ENCODE data around the gene FOSB. TPM values are rescaled to one million over a fixed set of nuclear protein-coding genes. Genes with fewer than 3 reads are reported as not detected.
A peak's percentile ranks its signal among the peaks of the same experiment; 100 is the strongest.

Gene FOSB
- total and polyA plus RNA-seq, 9 of the 15 experiments (the other 6 are each of a cell fraction or from before 2014, with no cell fraction given), result 0.11 to 2.7 (median 0.73) TPM

- TF ChIP-seq, protein P1, sequence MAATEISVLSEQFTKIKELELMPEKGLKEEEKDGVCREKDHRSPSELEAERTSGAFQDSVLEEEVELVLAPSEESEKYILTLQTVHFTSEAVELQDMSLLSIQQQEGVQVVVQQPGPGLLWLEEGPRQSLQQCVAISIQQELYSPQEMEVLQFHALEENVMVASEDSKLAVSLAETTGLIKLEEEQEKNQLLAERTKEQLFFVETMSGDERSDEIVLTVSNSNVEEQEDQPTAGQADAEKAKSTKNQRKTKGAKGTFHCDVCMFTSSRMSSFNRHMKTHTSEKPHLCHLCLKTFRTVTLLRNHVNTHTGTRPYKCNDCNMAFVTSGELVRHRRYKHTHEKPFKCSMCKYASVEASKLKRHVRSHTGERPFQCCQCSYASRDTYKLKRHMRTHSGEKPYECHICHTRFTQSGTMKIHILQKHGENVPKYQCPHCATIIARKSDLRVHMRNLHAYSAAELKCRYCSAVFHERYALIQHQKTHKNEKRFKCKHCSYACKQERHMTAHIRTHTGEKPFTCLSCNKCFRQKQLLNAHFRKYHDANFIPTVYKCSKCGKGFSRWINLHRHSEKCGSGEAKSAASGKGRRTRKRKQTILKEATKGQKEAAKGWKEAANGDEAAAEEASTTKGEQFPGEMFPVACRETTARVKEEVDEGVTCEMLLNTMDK (IDR thresholded peaks at IDR 0.05; ENCODE audit: borderline replicate concordance, insufficient read depth, low read depth, low read length, poor library complexity, severe bottlenecking), result no peak
- TF ChIP-seq, protein P2, sequence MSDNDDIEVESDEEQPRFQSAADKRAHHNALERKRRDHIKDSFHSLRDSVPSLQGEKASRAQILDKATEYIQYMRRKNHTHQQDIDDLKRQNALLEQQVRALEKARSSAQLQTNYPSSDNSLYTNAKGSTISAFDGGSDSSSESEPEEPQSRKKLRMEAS (CRISPR knock-in tag; IDR thresholded peaks at IDR 0.05), result no peak
- TF ChIP-seq USF1 (CRISPR knock-in tag; IDR thresholded peaks at IDR 0.05), result no peak
- no peak for TF ChIP-seq POLR3A (IDR thresholded peaks at IDR 0.05; ENCODE audit: borderline replicate concordance, extremely low read depth, insufficient read depth, insufficient read length)
- TF ChIP-seq ARID2 (IDR thresholded peaks at IDR 0.05), result no peak
- TF ChIP-seq, protein P3, sequence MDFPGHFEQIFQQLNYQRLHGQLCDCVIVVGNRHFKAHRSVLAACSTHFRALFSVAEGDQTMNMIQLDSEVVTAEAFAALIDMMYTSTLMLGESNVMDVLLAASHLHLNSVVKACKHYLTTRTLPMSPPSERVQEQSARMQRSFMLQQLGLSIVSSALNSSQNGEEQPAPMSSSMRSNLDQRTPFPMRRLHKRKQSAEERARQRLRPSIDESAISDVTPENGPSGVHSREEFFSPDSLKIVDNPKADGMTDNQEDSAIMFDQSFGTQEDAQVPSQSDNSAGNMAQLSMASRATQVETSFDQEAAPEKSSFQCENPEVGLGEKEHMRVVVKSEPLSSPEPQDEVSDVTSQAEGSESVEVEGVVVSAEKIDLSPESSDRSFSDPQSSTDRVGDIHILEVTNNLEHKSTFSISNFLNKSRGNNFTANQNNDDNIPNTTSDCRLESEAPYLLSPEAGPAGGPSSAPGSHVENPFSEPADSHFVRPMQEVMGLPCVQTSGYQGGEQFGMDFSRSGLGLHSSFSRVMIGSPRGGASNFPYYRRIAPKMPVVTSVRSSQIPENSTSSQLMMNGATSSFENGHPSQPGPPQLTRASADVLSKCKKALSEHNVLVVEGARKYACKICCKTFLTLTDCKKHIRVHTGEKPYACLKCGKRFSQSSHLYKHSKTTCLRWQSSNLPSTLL (IDR thresholded peaks at IDR 0.05), result no peak
- TF ChIP-seq HMGXB4 (CRISPR knock-in tag; IDR thresholded peaks at IDR 0.05), result no peak
- no peak for TF ChIP-seq ZNF224 (CRISPR knock-in tag; IDR thresholded peaks at IDR 0.05)
- TF ChIP-seq BACH1 (tag; IDR thresholded peaks at IDR 0.05), result no peak
- no peak for TF ChIP-seq ZNF316 (IDR thresholded peaks at IDR 0.05)
- no peak for TF ChIP-seq ZNF23 (CRISPR knock-in tag; IDR thresholded peaks at IDR 0.05)
- TF ChIP-seq ZBED1 (IDR thresholded peaks at IDR 0.05), result no peak
- 0 out of 2 replicates have a peak, but pooled peaks have one; percentile 0 for TF ChIP-seq MTA1 (IDR thresholded peaks at IDR 0.05; ENCODE audit: borderline replicate concordance)
- TF ChIP-seq MTA3 (IDR thresholded peaks at IDR 0.05; ENCODE audit: borderline replicate concordance), result no peak
- no peak for TF ChIP-seq TRIM28 (IDR thresholded peaks at IDR 0.05)
- TF ChIP-seq TRIM24 (IDR thresholded peaks at IDR 0.05), result peak in 1 of 2 experiments; percentile 34; a peak in 2 of 4 replicates
- TF ChIP-seq, protein P4, sequence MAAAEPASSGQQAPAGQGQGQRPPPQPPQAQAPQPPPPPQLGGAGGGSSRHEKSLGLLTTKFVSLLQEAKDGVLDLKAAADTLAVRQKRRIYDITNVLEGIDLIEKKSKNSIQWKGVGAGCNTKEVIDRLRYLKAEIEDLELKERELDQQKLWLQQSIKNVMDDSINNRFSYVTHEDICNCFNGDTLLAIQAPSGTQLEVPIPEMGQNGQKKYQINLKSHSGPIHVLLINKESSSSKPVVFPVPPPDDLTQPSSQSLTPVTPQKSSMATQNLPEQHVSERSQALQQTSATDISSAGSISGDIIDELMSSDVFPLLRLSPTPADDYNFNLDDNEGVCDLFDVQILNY (CRISPR knock-in tag; IDR thresholded peaks at IDR 0.05), result no peak
- TF ChIP-seq KDM2B (CRISPR knock-in tag; IDR thresholded peaks at IDR 0.05), result no peak
- no peak for TF ChIP-seq WHSC1 (IDR thresholded peaks at IDR 0.05; ENCODE audit: low read length)
- no peak for TF ChIP-seq SMAD1 (IDR thresholded peaks at IDR 0.05; ENCODE audit: low read depth, low read length, partially characterized antibody)
- TF ChIP-seq MYBL2 (IDR thresholded peaks at IDR 0.05; ENCODE audit: low read depth), result no peak
- no peak for TF ChIP-seq MYBL2 (CRISPR knock-in tag; IDR thresholded peaks at IDR 0.05; ENCODE audit: borderline replicate concordance)
- no peak for TF ChIP-seq KAT8 (IDR thresholded peaks at IDR 0.05; ENCODE audit: low read depth)
Observed at GRCh38 chr19:45464274-45464673, 3.5 kb upstream of the FOSB start (continued).
